HepG2 (cell line): Measurements from ENCODE around the gene CD7. TPM values are rescaled to one million over a fixed set of nuclear protein-coding genes. Genes with fewer than 3 reads are reported as not detected.

Source experiments
- DR1 ChIP-seq: sonication (generic); formaldehyde crosslinking; IDR thresholded peaks from 2 replicates; pipeline ENCODE4 v1.8.0; 2021; ENCODE audit warnings: mild to moderate bottlenecking, missing genetic modification reagents, inconsistent platforms
- ETV6 ChIP-seq: sonication (generic); formaldehyde crosslinking; conservative IDR thresholded peaks from 2 replicates; pipeline ENCODE4 v1.4.0; 2020; ENCODE audit warnings: missing genetic modification reagents
- GATAD1 ChIP-seq: IDR thresholded peaks from 2 replicates; pipeline ENCODE4 v1.6.1; 2016; ENCODE audit warnings: missing genetic modification reagents, missing compliant biosample characterization
- HNRNPK ChIP-seq: fragments of 200-400 bp; formaldehyde crosslinking; IDR thresholded peaks from 2 replicates; pipeline ENCODE4 v1.6.1; 2018; ENCODE audit warnings: low read length, low read depth, moderate library complexity, mild to moderate bottlenecking; ENCODE audit not compliant: poor library complexity, severe bottlenecking
- HOXD1 ChIP-seq: sonication (generic); formaldehyde crosslinking; IDR thresholded peaks from 2 replicates; pipeline ENCODE4 v1.5.0; 2020; ENCODE audit warnings: missing genetic modification reagents
- MTF2 ChIP-seq: sonication (generic); formaldehyde crosslinking; IDR thresholded peaks from 2 replicates; pipeline ENCODE4 v1.5.0; 2020; ENCODE audit warnings: missing genetic modification reagents, borderline replicate concordance
- NPAS2 ChIP-seq: sonication (generic); formaldehyde crosslinking; IDR thresholded peaks from 2 replicates; pipeline ENCODE4 v1.8.0; 2022; ENCODE audit warnings: mild to moderate bottlenecking, missing genetic modification reagents, borderline replicate concordance
- SYNCRIP ChIP-seq: fragments of 200-400 bp; formaldehyde crosslinking; IDR thresholded peaks from 2 replicates; pipeline ENCODE4 v1.6.1; 2018; ENCODE audit warnings: mild to moderate bottlenecking, low read depth, low read length; ENCODE audit not compliant: insufficient read depth
- ZC3H4 ChIP-seq: sonication (generic); formaldehyde crosslinking; IDR thresholded peaks from 2 replicates; pipeline ENCODE4 v1.4.0; 2020; ENCODE audit warnings: missing genetic modification reagents, borderline replicate concordance
- ZNF468 ChIP-seq: sonication (generic); formaldehyde crosslinking; IDR thresholded peaks from 2 replicates; pipeline ENCODE4 v1.8.0; 2022; ENCODE audit warnings: mild to moderate bottlenecking, moderate library complexity, missing genetic modification reagents
- ZNF564 ChIP-seq: sonication (generic); formaldehyde crosslinking; IDR thresholded peaks from 2 replicates; pipeline ENCODE4 v1.8.1; 2023; ENCODE audit warnings: mild to moderate bottlenecking, missing genetic modification reagents
- polyA plus RNA-seq, 8 experiments: library from polyadenylated mRNA; depleted of rRNA in 3 of 8; stranded (reverse) in 7 of 8; unstranded in 1 of 8; fragments of >200 nt; fragmentation: Illumina TruSeq in 4 of 8; extraction: Trizol in 4 of 8; gene quantifications; 2 replicates each; pipeline versions ENCODE4 v1.2.1 to v1.2.3, GENCODE V29; 2011 to 2016; ENCODE audit warnings: low read depth in 4 of 8, missing spikeins in 1 of 8, mixed read lengths in 1 of 8; ENCODE audit not compliant: insufficient read depth in 1 of 8
- total RNA-seq, 5 experiments: library from RNA; depleted of rRNA; stranded (reverse); fragments of >200 nt; fragmentation: Illumina TruSeq; extraction: Trizol; gene quantifications; 2 replicates each; pipeline ENCODE4 v1.2.3, GENCODE V29; 2016; ENCODE audit warnings: low read depth in 1 of 5
- TF ChIP-seq, protein P1 (sequence below): sonication (generic); formaldehyde crosslinking; IDR thresholded peaks from 2 replicates; pipeline ENCODE4 v1.4.0; 2020; ENCODE audit warnings: mild to moderate bottlenecking, missing genetic modification reagents
- TF ChIP-seq, protein P2 (sequence below): sonication (generic); formaldehyde crosslinking; IDR thresholded peaks from 2 replicates; pipeline ENCODE4 v1.5.1; 2020; ENCODE audit warnings: mild to moderate bottlenecking, missing genetic modification reagents, borderline replicate concordance
- TF ChIP-seq, protein P3 (sequence below): sonication (generic); formaldehyde crosslinking; IDR thresholded peaks from 2 replicates; pipeline ENCODE4 v1.4.0; 2020; ENCODE audit warnings: missing genetic modification reagents, low read depth, mild to moderate bottlenecking, borderline replicate concordance
- TF ChIP-seq, protein P4 (sequence below): IDR thresholded peaks from 2 replicates; pipeline ENCODE4 v1.6.1; 2016
- TF ChIP-seq, protein P5 (sequence below): sonication (generic); formaldehyde crosslinking; IDR thresholded peaks from 2 replicates; pipeline ENCODE4 v1.4.0; 2020; ENCODE audit warnings: missing genetic modification reagents; ENCODE audit errors: not compliant biosample characterization
- TF ChIP-seq, protein P6 (sequence below): sonication (generic); formaldehyde crosslinking; conservative IDR thresholded peaks from 2 replicates; pipeline ENCODE4 v1.8.0; 2022; ENCODE audit warnings: mild to moderate bottlenecking, moderate library complexity, missing genetic modification reagents

The CD7 gene
- total and polyA plus RNA-seq, 2 of the 13 experiments (the other 11 are each of a cell fraction or from before 2014, with no cell fraction given), result 67.6 to 76.4 TPM

DNA sequence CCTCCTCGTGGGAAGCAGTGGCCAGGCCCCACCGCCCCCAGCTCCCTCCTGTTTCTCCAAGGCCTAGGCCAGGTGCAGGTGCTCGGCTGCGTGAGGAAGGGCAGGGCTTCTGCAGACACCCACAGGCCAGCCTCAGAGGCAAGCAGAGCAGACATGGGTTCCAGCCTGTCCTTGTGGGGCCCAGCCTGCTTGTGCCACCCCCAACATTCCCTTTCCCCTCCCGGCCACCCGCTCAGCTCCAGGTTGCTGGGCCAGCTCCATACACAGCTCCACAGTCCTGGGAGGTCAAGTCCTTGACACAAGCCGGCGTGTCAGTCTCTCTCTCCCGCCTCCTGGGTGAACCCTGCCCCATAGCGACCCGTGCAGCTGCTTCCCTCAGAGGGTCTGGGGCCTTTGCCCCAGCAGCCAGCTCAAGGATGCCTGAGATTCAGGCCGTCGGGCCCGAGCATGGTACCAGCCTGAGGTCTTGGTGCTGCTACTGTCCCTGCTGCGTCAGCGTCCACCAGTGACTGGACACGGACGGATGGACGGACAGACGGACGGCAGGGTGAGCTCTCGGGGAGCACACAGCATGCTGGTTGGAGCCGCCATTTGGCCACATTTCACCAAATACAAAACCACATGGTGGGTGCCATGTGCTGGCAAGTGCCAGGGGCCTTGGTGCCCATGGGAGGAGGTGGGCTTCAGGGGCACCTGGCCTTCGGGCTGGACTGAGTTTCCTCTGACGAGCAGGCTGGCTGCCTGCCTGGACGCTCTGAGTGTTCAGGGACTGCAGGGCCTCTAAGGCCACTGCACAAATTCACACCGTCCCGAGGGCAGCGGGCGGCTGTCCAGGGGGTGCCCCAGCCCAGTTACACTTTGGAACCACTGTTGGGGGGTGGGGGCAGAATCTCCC lies 8.1 kb upstream of the CD7 start (continued):
- TF ChIP-seq, protein P1, sequence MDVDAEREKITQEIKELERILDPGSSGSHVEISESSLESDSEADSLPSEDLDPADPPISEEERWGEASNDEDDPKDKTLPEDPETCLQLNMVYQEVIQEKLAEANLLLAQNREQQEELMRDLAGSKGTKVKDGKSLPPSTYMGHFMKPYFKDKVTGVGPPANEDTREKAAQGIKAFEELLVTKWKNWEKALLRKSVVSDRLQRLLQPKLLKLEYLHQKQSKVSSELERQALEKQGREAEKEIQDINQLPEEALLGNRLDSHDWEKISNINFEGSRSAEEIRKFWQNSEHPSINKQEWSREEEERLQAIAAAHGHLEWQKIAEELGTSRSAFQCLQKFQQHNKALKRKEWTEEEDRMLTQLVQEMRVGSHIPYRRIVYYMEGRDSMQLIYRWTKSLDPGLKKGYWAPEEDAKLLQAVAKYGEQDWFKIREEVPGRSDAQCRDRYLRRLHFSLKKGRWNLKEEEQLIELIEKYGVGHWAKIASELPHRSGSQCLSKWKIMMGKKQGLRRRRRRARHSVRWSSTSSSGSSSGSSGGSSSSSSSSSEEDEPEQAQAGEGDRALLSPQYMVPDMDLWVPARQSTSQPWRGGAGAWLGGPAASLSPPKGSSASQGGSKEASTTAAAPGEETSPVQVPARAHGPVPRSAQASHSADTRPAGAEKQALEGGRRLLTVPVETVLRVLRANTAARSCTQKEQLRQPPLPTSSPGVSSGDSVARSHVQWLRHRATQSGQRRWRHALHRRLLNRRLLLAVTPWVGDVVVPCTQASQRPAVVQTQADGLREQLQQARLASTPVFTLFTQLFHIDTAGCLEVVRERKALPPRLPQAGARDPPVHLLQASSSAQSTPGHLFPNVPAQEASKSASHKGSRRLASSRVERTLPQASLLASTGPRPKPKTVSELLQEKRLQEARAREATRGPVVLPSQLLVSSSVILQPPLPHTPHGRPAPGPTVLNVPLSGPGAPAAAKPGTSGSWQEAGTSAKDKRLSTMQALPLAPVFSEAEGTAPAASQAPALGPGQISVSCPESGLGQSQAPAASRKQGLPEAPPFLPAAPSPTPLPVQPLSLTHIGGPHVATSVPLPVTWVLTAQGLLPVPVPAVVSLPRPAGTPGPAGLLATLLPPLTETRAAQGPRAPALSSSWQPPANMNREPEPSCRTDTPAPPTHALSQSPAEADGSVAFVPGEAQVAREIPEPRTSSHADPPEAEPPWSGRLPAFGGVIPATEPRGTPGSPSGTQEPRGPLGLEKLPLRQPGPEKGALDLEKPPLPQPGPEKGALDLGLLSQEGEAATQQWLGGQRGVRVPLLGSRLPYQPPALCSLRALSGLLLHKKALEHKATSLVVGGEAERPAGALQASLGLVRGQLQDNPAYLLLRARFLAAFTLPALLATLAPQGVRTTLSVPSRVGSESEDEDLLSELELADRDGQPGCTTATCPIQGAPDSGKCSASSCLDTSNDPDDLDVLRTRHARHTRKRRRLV (CRISPR knock-in tag), result peak; percentile 84
- TF ChIP-seq ZNF564 (peak; percentile 73; the same call in 1 of the 2 replicates), ZC3H4 (CRISPR knock-in tag) (no peak), SYNCRIP (no peak), GATAD1 (CRISPR knock-in tag) (no peak; the same call in 1 of the 2 replicates), MTF2 (CRISPR knock-in tag) (peak; percentile 87; the same call in 1 of the 2 replicates), DR1 (CRISPR knock-in tag) (peak; percentile 29; the same call in 1 of the 2 replicates), HNRNPK (no peak), NPAS2 (no peak), ETV6 (CRISPR knock-in tag) (no peak; the same call in 1 of the 2 replicates), HOXD1 (CRISPR knock-in tag) (0 out of 2 replicates have a peak, but pooled peaks have one; percentile 60), ZNF468 (CRISPR knock-in tag) (no peak)
- TF ChIP-seq, protein P2, sequence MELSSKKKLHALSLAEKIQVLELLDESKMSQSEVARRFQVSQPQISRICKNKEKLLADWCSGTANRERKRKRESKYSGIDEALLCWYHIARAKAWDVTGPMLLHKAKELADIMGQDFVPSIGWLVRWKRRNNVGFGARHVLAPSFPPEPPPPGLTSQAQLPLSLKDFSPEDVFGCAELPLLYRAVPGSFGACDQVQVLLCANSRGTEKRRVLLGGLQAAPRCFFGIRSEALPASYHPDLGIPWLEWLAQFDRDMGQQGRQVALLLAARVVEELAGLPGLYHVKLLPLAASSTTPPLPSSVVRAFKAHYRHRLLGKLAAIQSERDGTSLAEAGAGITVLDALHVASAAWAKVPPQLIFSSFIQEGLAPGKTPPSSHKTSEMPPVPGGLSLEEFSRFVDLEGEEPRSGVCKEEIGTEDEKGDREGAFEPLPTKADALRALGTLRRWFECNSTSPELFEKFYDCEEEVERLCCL (CRISPR knock-in tag), result no peak
- TF ChIP-seq, protein P3, sequence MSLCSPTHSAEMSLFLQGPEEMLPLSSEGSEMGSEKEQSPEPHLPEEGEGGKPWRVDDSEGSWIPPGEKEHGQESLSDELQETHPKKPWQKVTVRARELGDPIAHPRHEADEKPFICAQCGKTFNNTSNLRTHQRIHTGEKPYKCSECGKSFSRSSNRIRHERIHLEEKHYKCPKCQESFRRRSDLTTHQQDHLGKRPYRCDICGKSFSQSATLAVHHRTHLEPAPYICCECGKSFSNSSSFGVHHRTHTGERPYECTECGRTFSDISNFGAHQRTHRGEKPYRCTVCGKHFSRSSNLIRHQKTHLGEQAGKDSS (CRISPR knock-in tag), result peak; percentile 96
- TF ChIP-seq, protein P4, sequence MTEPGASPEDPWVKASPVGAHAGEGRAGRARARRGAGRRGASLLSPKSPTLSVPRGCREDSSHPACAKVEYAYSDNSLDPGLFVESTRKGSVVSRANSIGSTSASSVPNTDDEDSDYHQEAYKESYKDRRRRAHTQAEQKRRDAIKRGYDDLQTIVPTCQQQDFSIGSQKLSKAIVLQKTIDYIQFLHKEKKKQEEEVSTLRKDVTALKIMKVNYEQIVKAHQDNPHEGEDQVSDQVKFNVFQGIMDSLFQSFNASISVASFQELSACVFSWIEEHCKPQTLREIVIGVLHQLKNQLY (CRISPR knock-in tag), result no peak
- TF ChIP-seq, protein P5, sequence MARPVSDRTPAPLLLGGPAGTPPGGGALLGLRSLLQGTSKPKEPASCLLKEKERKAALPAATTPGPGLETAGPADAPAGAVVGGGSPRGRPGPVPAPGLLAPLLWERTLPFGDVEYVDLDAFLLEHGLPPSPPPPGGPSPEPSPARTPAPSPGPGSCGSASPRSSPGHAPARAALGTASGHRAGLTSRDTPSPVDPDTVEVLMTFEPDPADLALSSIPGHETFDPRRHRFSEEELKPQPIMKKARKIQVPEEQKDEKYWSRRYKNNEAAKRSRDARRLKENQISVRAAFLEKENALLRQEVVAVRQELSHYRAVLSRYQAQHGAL, result no peak
- TF ChIP-seq, protein P6, sequence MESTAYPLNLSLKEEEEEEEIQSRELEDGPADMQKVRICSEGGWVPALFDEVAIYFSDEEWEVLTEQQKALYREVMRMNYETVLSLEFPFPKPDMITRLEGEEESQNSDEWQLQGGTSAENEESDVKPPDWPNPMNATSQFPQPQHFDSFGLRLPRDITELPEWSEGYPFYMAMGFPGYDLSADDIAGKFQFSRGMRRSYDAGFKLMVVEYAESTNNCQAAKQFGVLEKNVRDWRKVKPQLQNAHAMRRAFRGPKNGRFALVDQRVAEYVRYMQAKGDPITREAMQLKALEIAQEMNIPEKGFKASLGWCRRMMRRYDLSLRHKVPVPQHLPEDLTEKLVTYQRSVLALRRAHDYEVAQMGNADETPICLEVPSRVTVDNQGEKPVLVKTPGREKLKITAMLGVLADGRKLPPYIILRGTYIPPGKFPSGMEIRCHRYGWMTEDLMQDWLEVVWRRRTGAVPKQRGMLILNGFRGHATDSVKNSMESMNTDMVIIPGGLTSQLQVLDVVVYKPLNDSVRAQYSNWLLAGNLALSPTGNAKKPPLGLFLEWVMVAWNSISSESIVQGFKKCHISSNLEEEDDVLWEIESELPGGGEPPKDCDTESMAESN, result no peak; the same call in 1 of the 2 replicates
